Stimulated activated CD4-positive, alpha-beta T cell treated with anti-CD3 and anti-CD28 coated beads, Interleukin-12 subunit alpha, Interleukin-12 subunit beta, amount 100 ng/mL, for 48 hours (primary cell): ENCODE measurements around the gene LY6G6F.

Source experiments
- DNase-seq, 3 donors: peaks; one replicate each; pipeline ENCODE4 v3.0.0-alpha.2; 2020; ENCODE audit warnings: low read depth in 2 of 3, low spot score in 1 of 3

Gene LY6G6F, protein sequence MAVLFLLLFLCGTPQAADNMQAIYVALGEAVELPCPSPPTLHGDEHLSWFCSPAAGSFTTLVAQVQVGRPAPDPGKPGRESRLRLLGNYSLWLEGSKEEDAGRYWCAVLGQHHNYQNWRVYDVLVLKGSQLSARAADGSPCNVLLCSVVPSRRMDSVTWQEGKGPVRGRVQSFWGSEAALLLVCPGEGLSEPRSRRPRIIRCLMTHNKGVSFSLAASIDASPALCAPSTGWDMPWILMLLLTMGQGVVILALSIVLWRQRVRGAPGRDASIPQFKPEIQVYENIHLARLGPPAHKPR

GRCh38 chr6:31706599-31706998, at the start of gene LY6G6F:
LY6G6F (plus strand) TSS chr6:31706866; CDS start chr6:31706907, 41 bp downstream.
- DNase-seq: no peak

- DNase-seq: no peak
Observed at GRCh38 chr6:31657406-31658157, 49.1 kb upstream of the LY6G6F start.

GRCh38 chr6:31658158-31658688, 48.4 kb upstream of the LY6G6F start:
- DNase-seq: no peak

DNA sequence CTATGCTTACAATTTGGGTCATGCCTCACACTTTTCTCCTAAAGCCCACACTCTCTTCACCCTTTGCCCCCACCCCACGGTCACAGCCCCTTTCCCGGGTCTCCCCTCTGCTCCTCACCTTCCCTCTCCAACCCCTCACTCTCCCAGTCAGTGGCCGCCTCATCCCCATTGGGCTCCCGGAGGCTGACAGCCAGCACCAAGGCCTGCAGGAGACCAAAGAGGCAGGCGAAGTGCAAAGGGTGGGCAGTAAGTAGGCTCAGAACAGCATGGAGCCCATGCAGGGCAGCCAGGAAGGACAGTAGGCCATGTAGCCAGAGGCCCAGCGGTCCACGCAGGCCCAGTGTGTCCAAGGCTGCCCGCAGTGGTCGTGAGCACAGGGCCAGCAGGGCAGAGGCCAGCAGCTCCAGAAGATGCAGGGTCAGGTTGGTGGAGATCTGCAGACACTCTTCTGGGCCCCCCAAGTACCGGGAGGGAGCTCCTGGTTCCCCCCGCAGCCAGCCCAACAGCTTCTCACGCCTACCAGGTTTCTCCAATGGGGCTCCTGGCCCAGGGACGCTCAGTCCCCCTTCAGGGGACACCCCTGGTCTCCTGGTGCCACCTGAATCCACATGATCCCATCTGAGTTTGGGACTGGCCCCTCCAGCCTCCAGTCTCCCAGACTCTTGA, 47.5 kb upstream of the LY6G6F start:
- DNase-seq: no peak

DNA sequence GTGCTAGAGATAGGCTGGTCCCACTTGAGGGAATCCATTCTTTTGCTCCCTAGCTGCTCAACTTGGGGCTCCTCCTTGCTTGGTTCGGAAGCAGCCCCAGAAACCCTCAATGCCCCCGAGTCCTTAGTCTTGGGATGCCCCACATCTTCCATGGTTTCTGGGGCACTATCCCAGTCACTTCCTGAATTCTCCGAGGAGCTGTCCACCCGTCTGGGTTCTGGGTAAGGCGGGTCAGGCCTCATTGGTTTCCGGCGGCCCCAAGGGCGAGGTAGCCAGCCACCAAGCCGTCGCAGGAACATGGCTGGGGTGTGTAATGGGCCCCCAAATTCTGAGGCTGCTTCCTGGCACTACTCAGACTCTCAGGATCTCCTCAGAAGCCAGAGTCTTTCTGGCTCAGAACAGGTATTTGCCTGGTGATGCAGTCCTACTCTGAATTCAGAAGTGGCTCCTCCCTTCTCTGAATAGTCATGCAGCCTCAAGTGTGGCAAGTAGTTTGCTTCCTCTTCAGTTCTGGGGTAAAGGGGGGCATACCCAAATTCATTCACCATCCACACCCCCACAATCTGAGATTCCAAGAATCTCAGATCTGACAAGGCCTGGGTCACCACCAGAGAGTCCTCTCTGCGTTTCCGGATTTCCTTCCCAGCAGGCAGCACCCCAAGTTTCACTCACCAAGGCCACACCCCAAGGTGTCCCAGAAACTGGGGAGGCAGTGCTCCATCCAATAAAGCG, 46.9 kb upstream of the LY6G6F start:
- no peak for DNase-seq

DNA sequence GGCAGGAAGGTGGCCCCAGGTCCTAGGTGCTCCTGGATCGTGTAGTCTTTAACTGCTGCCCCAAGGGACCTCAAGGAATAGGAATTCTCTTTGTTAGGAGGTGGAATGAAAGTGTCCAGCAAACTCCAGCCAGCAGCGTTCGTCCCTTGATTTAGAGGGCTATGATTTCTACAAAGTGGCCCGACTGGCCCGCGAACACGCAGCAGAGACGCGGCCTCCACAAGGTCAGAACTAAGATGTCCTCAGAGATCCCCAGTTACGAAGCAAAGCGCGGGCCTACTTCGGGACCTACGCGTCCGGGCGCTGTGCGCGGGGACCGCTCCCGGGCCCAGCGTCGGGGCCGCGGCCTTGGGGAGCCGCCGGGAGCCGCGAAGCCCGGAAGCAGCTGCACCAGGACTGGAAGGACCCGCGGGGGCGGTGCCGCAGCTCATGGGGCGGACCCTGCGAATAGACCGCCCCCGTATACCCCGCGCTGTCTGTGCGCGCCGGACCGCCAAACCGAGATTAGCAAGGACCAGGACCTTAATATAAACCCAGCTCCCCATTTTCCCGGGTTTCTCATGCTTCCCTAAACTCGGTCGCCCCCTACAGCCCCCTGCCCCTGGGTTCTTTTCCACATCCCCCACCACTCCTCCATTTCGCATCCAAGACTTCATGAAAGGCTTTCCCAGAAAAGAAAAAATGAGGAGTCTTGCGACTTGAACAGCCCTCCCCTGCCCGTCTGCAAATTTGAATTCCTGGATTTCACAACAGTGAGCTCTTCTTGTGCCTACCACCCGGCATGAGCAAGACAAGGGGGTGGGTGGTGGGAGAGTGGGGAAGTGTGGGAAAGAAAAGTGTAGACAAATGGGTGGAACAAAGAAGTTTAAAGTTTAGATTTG, 46.0 kb upstream of the LY6G6F start, which contains the start of gene C6orf47:
TSS of gene C6orf47 (minus strand) at position 398 of the 881 bp plus-strand sequence. CDS start 831 bp downstream, outside the sequence.
- peak; percentile 42 to 78 (median 57) for DNase-seq

- no peak for DNase-seq
Observed at GRCh38 chr6:31661262-31662123, 45.2 kb upstream of the LY6G6F start.

GRCh38 chr6:31662124-31662723, 44.4 kb upstream of the LY6G6F start:
- DNase-seq: no peak

- DNase-seq: no peak
Observed at GRCh38 chr6:31663126-31663960, 43.3 kb upstream of the LY6G6F start.

DNA sequence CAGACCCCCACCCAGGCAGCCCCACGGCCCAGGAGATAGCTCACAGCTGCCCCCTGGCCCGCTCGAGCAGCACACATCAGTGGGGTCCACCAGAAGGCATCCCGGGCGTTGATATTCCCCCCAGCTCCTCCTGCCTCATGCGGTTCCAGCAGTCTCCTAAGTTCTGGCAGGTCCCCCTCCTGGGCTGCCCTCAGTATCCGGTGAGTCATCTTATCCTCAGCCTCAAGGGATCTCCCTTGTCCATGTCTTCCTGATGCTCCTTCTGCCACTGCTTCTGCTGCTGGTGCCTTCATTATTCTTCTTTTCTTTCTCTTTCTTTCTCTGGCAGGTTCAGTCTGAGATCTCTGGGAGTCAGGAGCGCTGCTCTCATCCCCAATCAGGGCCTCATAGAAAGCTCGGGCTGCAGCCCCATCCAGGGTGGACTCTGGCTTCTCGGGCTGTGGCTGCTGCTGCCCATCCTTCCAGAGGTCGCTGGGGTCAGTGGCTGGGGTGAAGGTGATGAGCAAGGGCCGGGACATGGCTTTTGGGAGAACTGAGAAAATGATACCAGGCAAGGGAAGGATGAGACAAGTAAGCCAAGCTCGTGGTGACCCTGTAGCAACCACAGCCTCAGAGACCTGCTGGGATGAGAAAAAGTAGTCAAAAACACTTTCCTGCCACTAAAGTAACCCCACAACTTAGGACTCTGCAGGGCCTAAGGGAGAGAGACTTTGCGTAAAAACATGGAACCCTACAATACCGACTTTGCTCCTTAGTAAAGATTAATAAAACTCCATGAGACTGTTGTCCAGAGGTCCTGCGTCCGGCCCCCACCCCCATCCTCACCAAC, 42.5 kb upstream of the LY6G6F start:
- DNase-seq: no peak

- DNase-seq: peak; percentile 78 to 84 (median 83)
Observed at GRCh38 chr6:31664790-31665500, 41.7 kb upstream of the LY6G6F start, which contains the start of gene GPANK1. GPANK1 (minus strand) TSS chr6:31664997; CDS start chr6:31664478, 519 bp downstream.

- DNase-seq: peak; percentile 97 to 98 (median 97)
Observed at GRCh38 chr6:31665501-31666336, 40.9 kb upstream of the LY6G6F start, which contains the start of gene CSNK2B. CSNK2B (plus strand) TSS chr6:31666080; CDS start chr6:31666832, 752 bp downstream.

- DNase-seq: no peak
Observed at GRCh38 chr6:31666337-31666965, 40.2 kb upstream of the LY6G6F start.

GRCh38 chr6:31669676-31670075, 37.0 kb upstream of the LY6G6F start, which contains the start of gene LY6G5B:
LY6G5B (plus strand) TSS chr6:31669976; CDS start chr6:31670951, 975 bp downstream.
- no peak for DNase-seq
